Spleen (tissue), 7 donors: Measurements from ENCODE around the gene KLK5.

Source experiments
- POLR2A ChIP-seq, 3 donors: fragments of 450-650 bp; IDR thresholded peaks; one replicate each; pipeline ENCODE4 v1.5.1; 2017; ENCODE audit warnings: antibody characterized with exemption in 3 of 3, mild to moderate bottlenecking in 1 of 3
- POLR2AphosphoS5 ChIP-seq, 3 donors: sonication (generic); formaldehyde crosslinking; IDR thresholded peaks; one replicate each; pipeline ENCODE4 v1.5.1; 2017; ENCODE audit warnings: antibody characterized with exemption in 3 of 3
- TF ChIP-seq, protein P1 (sequence below), 11 experiments: fragments of 200-600 bp in 7 of 11; fragments of 450-650 bp in 4 of 11; sonication (generic) in 4 of 11; IDR thresholded peaks in 8 of 11; conservative IDR thresholded peaks in 3 of 11; 1 replicate in 7 of 11; 2 replicates in 4 of 11; pipeline versions ENCODE4 v1.4.0 to v1.8.0; 2016 to 2021; ENCODE audit warnings: antibody characterized with exemption in 11 of 11, inconsistent platforms in 4 of 11, mild to moderate bottlenecking in 1 of 11
- donor health status: DM: no; HTN: no; CAD: no; lungs with moderate emphysema.
- donor health status: DM: no; HTN: no; CAD: no.
- donor health status: DM: no; HTN: no; CAD: no.

DNA sequence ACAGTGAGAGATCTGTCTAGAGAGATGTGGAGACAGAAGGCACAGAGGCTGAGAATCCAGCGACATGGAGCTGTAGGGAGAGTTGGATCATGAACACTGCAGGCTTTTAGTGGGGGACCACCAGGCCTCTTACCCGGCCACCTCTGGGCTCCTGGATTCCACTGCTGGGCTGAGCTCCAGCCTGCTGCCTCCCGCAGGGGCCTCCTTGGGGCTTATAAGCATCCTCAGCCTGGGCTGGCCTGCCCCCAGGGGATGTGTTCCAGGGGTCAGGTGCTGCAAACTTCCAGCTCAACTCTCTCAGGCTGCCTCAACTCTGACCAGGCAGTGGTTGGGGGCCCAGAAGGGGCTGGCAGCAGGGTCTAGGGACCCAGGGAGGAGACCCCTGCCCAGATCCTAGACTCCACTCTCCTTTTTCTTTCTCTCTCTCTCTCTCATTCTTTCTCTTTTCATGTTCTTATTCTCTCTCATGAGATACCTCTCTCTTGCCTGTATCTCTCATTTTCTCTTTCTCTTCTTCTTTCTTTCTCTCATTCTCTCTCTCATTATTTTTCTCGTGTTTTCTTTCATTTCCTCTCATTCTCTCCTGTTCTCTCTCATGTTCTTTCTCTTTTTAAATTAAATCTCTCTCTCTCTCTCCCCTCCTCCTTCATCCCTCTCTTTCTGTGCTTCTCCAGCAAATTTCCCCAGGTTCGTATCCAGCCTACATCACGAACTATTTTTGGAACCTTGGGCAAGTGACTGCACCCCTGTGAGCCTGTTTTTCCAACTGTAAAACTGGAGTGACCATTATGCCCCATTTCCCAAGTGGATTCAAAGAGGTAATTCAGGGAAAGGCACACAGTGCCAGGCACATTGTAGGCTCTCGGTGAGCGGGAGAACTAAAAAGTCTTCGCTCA lies 41.4 kb downstream of the KLK5 start, which contains the start of gene KLK4:
- TF ChIP-seq POLR2A (IDR thresholded peaks at IDR 0.05), result no peak
- TF ChIP-seq, protein P1, sequence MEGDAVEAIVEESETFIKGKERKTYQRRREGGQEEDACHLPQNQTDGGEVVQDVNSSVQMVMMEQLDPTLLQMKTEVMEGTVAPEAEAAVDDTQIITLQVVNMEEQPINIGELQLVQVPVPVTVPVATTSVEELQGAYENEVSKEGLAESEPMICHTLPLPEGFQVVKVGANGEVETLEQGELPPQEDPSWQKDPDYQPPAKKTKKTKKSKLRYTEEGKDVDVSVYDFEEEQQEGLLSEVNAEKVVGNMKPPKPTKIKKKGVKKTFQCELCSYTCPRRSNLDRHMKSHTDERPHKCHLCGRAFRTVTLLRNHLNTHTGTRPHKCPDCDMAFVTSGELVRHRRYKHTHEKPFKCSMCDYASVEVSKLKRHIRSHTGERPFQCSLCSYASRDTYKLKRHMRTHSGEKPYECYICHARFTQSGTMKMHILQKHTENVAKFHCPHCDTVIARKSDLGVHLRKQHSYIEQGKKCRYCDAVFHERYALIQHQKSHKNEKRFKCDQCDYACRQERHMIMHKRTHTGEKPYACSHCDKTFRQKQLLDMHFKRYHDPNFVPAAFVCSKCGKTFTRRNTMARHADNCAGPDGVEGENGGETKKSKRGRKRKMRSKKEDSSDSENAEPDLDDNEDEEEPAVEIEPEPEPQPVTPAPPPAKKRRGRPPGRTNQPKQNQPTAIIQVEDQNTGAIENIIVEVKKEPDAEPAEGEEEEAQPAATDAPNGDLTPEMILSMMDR (IDR thresholded peaks at IDR 0.05 in 8 of 11, conservative IDR thresholded peaks at IDR 0.05 in 3 of 11), result no peak
- TF ChIP-seq POLR2AphosphoS5 (IDR thresholded peaks at IDR 0.05), result no peak
